IMR-90 (cell line): ENCODE data around the gene ITSN2. TPM values are rescaled to one million over a fixed set of nuclear protein-coding genes. Genes with fewer than 3 reads are reported as not detected.

ENCODE experiments used
- ATAC-seq: fragments of 200-7000 bp; cut with Tn5 transposase; 2 replicates; pipeline ENCODE4 v1.9.1; 2020; ENCODE audit warnings: low read depth, mild to moderate bottlenecking, moderate library complexity
- BruUV-seq: library from RNA; stranded (reverse); fragments of 400-500 nt; replicated peaks from 2 replicates; lab custom pipeline; 2021; lab: Mats Ljungman, UMichigan
- CTCF ChIA-PET: fragments of 300-600 bp; formaldehyde crosslinking; extraction: SDS; loops from one replicate; lab custom pipeline; 2021; ENCODE audit warnings: antibody characterized with exemption; lab: Yijun Ruan, JAX
- POLR2A ChIA-PET: fragments of 300-600 bp; sonication (Branson Sonifier 250); formaldehyde crosslinking; loops from one replicate; lab custom pipeline; 2022; ENCODE audit warnings: antibody characterized with exemption; ENCODE audit not compliant: unreplicated experiment; lab: Charles Lee
- DNase-seq: peaks from one replicate; pipeline ENCODE4 v3.0.0; 2013
- H2AFZ ChIP-seq: replicated peaks from 2 replicates; pipeline ENCODE3; 2013; ENCODE audit warnings: low read length, mild to moderate bottlenecking; ENCODE audit not compliant: poor library complexity
- H2AK5ac ChIP-seq: 2 replicates; pipeline ENCODE4 v1.6.1; 2013; ENCODE audit warnings: low read depth, low read length, inconsistent platforms
- H2AK9ac ChIP-seq: replicated peaks from 2 replicates; pipeline ENCODE3; 2013; ENCODE audit warnings: mild to moderate bottlenecking, low read depth, low read length, moderate library complexity; ENCODE audit not compliant: poor library complexity
- H2BK120ac ChIP-seq: 2 replicates; pipeline ENCODE4 v1.6.1; 2013; ENCODE audit warnings: low read depth, low read length, inconsistent platforms
- H2BK15ac ChIP-seq: 3 replicates; pipeline ENCODE4 v1.6.1; 2013; ENCODE audit warnings: low read depth, low read length, inconsistent platforms
- H2BK20ac ChIP-seq: 2 replicates; pipeline ENCODE4 v1.6.1; 2013; ENCODE audit warnings: low read depth, mild to moderate bottlenecking, inconsistent platforms, low read length, moderate library complexity
- H2BK5ac ChIP-seq: 2 replicates; pipeline ENCODE4 v1.6.1; 2013; ENCODE audit warnings: mild to moderate bottlenecking, low read depth, low read length, inconsistent platforms; ENCODE audit not compliant: poor library complexity, severe bottlenecking
- H3K14ac ChIP-seq: replicated peaks from 2 replicates; pipeline ENCODE4 v1.6.1; 2013; ENCODE audit warnings: low read depth, low read length, inconsistent platforms
- H3K18ac ChIP-seq: 2 replicates; pipeline ENCODE4 v1.6.1; 2013; ENCODE audit warnings: low read depth, low read length, control low read depth
- H3K23ac ChIP-seq: 2 replicates; pipeline ENCODE4 v1.6.1; 2013; ENCODE audit warnings: low read depth, low read length, inconsistent platforms
- H3K27ac ChIP-seq: 2 replicates; pipeline ENCODE4 v1.5.1; 2013; ENCODE audit warnings: mild to moderate bottlenecking, control low read depth, low read length; ENCODE audit not compliant: insufficient read depth
- H3K27me3 ChIP-seq: 2 replicates; pipeline ENCODE4 v1.6.1; 2013; ENCODE audit warnings: low read length; ENCODE audit not compliant: control insufficient read depth, insufficient read depth
- H3K36me3 ChIP-seq: 2 replicates; pipeline ENCODE4 v1.6.1; 2013; ENCODE audit warnings: low read length, mixed read lengths; ENCODE audit not compliant: control insufficient read depth, insufficient read depth
- H3K4ac ChIP-seq: 2 replicates; pipeline ENCODE4 v1.6.1; 2013; ENCODE audit warnings: low read depth, low read length, inconsistent platforms
- H3K4me1 ChIP-seq: 2 replicates; pipeline ENCODE4 v1.6.1; 2013; ENCODE audit warnings: low read length, mixed read lengths; ENCODE audit not compliant: control insufficient read depth, insufficient read depth
- H3K4me2 ChIP-seq: 2 replicates; pipeline ENCODE4 v1.6.1; 2013; ENCODE audit warnings: low read depth, mild to moderate bottlenecking, control low read depth, low read length, moderate library complexity
- H3K4me3 ChIP-seq: 2 replicates; pipeline ENCODE4 v1.5.1; 2013; ENCODE audit warnings: low read depth, mild to moderate bottlenecking, control low read depth, low read length, moderate library complexity; ENCODE audit not compliant: insufficient read depth
- H3K56ac ChIP-seq: 2 replicates; pipeline ENCODE4 v1.6.1; 2013; ENCODE audit warnings: low read length, inconsistent platforms; ENCODE audit not compliant: insufficient read depth; ENCODE audit errors: extremely low read depth
- H3K79me1 ChIP-seq, 2 experiments: 2 replicates each; pipeline ENCODE4 v1.6.1; 2013; ENCODE audit warnings: low read length in 2 of 2, inconsistent platforms in 1 of 2, low read depth in 1 of 2
- H3K9ac ChIP-seq: 2 replicates; pipeline ENCODE4 v1.6.1; 2013; ENCODE audit warnings: low read depth, low read length, control low read depth
- H3K9me1 ChIP-seq: 2 replicates; pipeline ENCODE4 v1.6.1; 2013; ENCODE audit warnings: low read length, inconsistent platforms; ENCODE audit not compliant: insufficient read depth
- H3K9me3 ChIP-seq: 2 replicates; pipeline ENCODE4 v1.6.1; 2013; ENCODE audit warnings: low read length; ENCODE audit not compliant: control insufficient read depth, insufficient read depth
- H4K20me1 ChIP-seq: 2 replicates; pipeline ENCODE4 v1.6.1; 2013; ENCODE audit warnings: low read length, inconsistent platforms; ENCODE audit not compliant: insufficient read depth
- H4K5ac ChIP-seq: 2 replicates; pipeline ENCODE4 v1.6.1; 2013; ENCODE audit warnings: mild to moderate bottlenecking, low read depth, low read length, control low read depth
- H4K8ac ChIP-seq, 2 experiments: 2 replicates each; pipeline ENCODE4 v1.6.1; 2013; ENCODE audit warnings: low read depth in 2 of 2, low read length in 2 of 2, control low read depth in 1 of 2, inconsistent platforms in 1 of 2
- H4K91ac ChIP-seq: 2 replicates; pipeline ENCODE4 v1.6.1; 2013; ENCODE audit warnings: low read depth, low read length, inconsistent platforms; ENCODE audit not compliant: insufficient read depth
- RFX5 ChIP-seq: IDR thresholded peaks from 2 replicates; pipeline ENCODE4 v1.8.0; 2012; ENCODE audit warnings: low read depth, mild to moderate bottlenecking, low read length, moderate library complexity
- WGBS, 2 experiments: methylation state at CpG; one replicate each; pipeline versions ENCODE4 v1.1.5 to v1.1.7; 2013; ENCODE audit warnings: missing lambda C conversion rate in 2 of 2; ENCODE audit not compliant: insufficient read length in 1 of 2; ENCODE audit errors: extremely low coverage in 2 of 2; 5-methylcytosine and 5-hydroxymethylcytosine counted together
- dilution Hi-C: fragments of 300-500 bp; cut with HindIII; formaldehyde crosslinking; loops from one replicate; pipeline ENCODE4 v1.14.3; 2018; ENCODE audit warnings: low sequenced_read_pairs; ENCODE audit not compliant: unreplicated experiment
- in situ Hi-C: fragments of 300-500 bp; cut with MboI; formaldehyde crosslinking; loops from 3 replicates; pipeline ENCODE4 v1.14.3; 2019; ENCODE audit warnings: low sequenced_read_pairs, inconsistent platforms, mixed read lengths
- intact Hi-C: fragments of 100-400 bp; cut with micrococcal nuclease; formaldehyde crosslinking; loops from 2 replicates; pipeline ENCODE4 v1.10.0; 2022
- polyA plus RNA-seq, 3 experiments: library from polyadenylated mRNA; depleted of rRNA; stranded (reverse); fragments of >200 nt; gene quantifications; 2 replicates each; pipeline ENCODE4 v1.2.3, GENCODE V29; 2012; ENCODE audit warnings: low replicate concordance in 1 of 3
- total RNA-seq: library from RNA; depleted of rRNA; stranded (reverse); fragments of >200 nt; gene quantifications from 2 replicates; pipeline ENCODE4 v1.2.3, GENCODE V29; 2012

Gene ITSN2
- total and polyA plus RNA-seq, 2 of the 4 experiments (the other 2 are of a cell fraction), result 10.7 to 17.2 TPM

- CTCF ChIA-PET, result no interaction called here
- no peaks in the 10 kb centered on the region for H3K79me1 ChIP-seq
- ATAC-seq, result no peak
Observed at GRCh38 chr2:24191848-24192247, 168.5 kb downstream of the ITSN2 start.

More at GRCh38 chr2:24191848-24192247, 168.5 kb downstream of the ITSN2 start:
- H4K8ac ChIP-seq, result no peak overlapping the region
- WGBS, 2 experiments, result no CpG with 5 or more reads among the region's 5 CpGs
- no peak overlapping the region for H2BK120ac ChIP-seq
- no peaks in the 10 kb centered on the region for H3K9me3 ChIP-seq
- H3K18ac ChIP-seq, result no peak overlapping the region
- DNase-seq, result no peak
- no peak overlapping the region for H2BK15ac ChIP-seq
- H4K91ac ChIP-seq, result no peak overlapping the region
- no peak overlapping the region for H3K4me3 ChIP-seq
- H3K27ac ChIP-seq, result no peak overlapping the region
- intact Hi-C loops, result no loop called here
- peaks cover 6% of the 10 kb centered on the region; the same call in 1 of the 2 replicates for H3K27me3 ChIP-seq
- H3K36me3 ChIP-seq, result no peaks in the 10 kb centered on the region
- H3K9me1 ChIP-seq, result no peaks in the 10 kb centered on the region
- H3K4me2 ChIP-seq, result no peak overlapping the region
- no peak overlapping the region for H2AK5ac ChIP-seq
- H3K4ac ChIP-seq, result no peak overlapping the region
- H3K9ac ChIP-seq, result no peak overlapping the region
- in situ Hi-C loops, result no loop called here
- no TSS peak for BruUV-seq
- H3K56ac ChIP-seq, result no peak overlapping the region
- POLR2A ChIA-PET, result no interaction called here
- dilution Hi-C loops, result no loop called here
- no peak overlapping the region for H3K23ac ChIP-seq
- H2AFZ ChIP-seq, result no peak overlapping the region
- no peak overlapping the region for H2AK9ac ChIP-seq
- no peak overlapping the region for H4K5ac ChIP-seq
- H4K20me1 ChIP-seq, result no peaks in the 10 kb centered on the region
- H2BK20ac ChIP-seq, result no peak overlapping the region
- H2BK5ac ChIP-seq, result no peak overlapping the region
- H3K4me1 ChIP-seq, result no peaks in the 10 kb centered on the region
- no peak overlapping the region for H3K14ac ChIP-seq
- no peak for TF ChIP-seq RFX5
